GM19351 (cell line): ENCODE results near the gene DLX4.
A peak's percentile ranks its signal among the peaks of the same experiment; 100 is the strongest.

Experiments
- ATAC-seq: cut with Tn5 transposase; IDR thresholded peaks from one replicate; pipeline ENCODE4 v1.9.1; 2021; ENCODE audit warnings: mild to moderate bottlenecking, moderate library complexity; ENCODE audit not compliant: unreplicated experiment

Gene DLX4

DNA sequence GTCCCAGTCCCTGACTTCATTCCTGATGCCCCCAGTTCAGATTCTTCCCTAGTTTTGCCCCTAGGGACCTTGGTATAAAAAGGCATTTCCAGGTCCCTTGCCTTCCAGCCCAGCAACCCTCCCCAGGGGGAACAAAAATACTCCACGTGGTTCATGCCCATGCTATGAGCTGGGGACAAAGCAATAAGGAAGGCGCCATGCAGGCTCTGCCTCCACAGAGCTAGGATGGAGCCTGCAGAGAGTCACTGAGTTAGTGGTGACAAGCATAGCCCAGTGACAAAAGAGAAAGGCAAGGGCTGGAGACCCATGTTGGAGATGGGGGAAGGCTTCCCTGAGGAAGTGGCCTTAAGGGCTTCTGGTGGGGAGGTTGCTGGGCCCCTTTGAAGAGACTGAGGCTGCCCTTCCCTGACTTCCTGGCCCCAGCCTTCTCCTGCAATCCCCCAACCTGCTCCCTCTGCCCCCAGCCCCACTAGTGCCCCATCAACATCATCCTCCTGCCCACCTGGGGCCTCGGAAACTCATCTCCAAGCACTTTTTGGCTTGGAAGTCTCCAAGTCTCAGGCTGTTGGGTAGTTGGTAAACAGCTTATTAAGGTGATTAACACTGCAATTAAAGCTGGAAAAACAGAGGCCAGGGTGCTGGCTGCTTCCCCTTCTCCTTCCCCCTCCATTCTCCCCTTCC, 16.5 kb downstream of the DLX4 start:
- ATAC-seq = no peak

DNA sequence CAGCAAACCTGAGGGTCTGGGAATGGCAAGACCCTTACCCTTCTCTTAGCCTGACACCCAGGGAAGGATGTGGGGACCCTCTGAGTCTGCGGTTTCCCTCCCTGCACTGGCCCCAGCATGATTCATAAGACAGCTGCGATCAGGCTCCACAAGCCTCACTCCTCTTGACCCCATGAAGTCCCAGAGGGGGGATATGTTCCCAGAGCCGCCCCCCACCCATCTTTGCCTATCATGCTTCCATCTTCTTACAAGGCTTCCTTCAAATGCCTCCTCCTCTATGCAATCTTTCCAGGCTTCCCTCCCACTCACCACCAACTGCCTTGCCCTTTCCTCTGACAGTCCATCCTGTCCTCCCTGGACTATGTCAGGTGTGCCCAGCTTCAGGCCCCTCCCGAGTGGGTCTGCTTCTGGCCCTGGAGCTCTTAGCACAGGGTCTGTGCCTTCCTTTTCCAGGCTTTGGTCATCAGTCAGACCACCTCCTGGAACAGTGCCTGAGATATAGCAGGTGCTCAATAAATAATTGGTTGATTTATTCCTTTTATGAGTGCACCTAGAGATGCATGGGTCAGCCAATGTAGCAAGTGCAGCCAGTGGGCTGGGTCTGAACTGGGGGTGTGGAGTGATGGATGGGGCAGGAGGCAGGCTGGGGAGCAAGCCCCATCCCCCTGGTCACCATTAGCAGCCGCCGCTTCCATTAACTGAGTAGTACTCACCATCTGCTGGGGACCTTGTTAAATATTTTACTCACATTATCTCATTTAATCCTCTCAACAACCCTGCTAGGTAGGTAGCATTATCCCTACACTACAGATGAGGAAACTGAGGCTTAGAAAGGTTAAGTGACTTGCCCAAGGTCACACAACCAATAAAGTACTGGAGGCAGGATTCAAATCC, 17.7 kb downstream of the DLX4 start:
- no peak for ATAC-seq

DNA sequence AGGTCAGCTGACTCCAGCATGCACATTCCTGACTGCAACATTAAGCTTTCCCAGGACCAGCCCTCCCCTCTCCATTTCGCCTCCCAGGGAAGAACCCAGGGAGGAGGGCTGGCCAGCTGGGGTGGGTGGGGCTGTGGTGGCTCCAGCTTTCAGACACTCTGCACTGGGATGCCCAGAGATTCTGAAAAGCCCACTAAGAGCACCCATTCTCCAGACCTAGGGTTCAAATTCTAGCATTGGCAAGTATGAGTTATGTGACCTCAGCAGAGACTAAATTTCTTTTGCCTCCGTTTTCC, 18.2 kb downstream of the DLX4 start:
- ATAC-seq = no peak

DNA sequence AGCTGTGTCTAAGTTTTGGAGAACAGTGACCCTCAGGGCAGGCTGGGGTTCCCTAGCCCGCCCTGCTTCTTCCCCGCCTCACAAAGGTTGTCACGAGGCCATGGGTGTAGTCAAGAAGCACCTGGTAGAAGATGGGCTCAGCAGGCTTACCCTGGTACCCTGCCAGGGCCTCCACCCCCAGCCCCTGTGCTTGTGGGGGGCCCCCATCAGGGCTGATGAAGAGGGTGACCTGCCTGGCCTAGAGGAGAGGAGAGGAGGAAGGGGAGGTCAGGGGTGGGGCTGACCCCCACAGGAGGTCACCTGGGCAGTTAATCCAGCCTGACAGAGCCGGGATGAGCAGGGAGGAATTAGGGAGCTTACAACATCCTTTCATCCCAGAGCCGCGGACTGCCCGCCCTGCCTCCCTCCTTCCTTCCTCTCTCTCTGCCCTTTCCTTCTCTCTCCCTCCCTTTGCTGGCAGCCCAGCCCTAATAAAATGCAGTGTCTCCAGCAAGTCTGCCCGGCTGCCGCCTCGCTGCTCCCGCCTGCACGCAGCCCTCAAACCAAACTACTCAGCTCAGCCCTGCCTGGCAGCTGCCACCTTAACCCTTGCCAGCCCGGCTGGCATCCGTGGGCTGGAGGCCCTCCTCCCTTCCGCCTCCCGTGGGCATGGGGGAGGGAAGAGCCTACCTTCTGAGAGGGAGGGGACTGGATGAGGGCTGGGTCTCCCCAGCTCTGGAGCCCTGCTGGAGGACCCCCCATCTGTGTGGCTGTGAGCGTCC, 18.9 kb downstream of the DLX4 start:
- ATAC-seq = no peak

DNA sequence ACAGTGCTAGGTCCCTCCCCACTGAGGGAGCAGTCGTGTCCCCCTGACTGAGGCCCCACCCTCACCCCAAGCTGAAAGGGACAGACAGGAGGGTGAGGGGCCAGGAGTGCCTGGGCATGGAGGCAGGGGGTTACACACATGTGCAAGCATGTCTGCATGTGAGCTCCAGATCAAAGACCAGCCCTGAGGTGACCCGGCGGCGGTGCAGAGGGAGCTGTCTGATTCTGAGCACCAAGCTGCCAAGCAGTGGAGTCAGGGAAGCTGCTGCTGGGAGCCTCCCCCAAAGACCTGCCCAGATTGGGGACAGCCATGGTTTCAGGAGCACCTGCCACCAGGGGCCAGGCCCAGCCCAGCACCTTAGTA, 20.5 kb downstream of the DLX4 start:
- no peak for ATAC-seq

DNA sequence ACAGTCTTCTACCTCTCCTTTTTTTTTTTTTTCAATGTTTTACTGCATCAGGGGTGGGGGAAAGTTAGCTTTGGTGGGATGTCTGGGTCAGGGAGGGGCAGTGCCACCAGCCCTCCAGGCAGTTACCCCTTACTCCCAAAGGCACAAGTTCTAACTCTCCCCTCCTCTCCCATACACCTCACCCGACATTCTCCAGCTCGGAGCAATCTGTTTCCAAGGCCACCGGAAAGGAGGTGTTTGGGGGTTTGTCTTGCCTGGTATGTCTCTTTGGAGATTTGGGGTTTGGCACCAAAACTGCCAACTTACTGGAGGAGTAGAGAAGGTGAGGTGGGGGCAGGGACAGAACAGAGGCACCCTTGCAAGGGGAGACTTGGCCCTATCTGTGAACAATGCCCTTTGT, 21.3 kb downstream of the DLX4 start:
- no peak for ATAC-seq

DNA sequence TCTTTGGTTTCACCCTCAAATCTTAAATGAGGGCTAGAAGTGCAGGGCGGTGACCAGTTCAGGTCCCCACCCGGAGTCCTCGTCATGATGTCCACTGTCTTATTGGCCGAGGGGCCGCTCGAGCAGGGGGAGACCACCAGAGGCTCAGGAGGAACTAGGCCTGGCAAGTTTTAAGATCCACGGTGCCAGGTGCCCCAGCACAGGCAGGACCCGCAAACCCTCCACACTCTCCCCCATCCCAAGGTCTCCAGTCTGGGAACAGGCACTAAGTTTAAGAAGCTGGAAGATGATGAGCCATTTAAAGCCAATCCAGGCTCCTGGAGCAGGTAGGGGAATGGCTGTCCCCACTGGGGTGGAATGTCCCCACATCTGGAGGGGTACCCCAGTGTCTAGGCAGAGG, 21.9 kb downstream of the DLX4 start:
- no peak for ATAC-seq

DNA sequence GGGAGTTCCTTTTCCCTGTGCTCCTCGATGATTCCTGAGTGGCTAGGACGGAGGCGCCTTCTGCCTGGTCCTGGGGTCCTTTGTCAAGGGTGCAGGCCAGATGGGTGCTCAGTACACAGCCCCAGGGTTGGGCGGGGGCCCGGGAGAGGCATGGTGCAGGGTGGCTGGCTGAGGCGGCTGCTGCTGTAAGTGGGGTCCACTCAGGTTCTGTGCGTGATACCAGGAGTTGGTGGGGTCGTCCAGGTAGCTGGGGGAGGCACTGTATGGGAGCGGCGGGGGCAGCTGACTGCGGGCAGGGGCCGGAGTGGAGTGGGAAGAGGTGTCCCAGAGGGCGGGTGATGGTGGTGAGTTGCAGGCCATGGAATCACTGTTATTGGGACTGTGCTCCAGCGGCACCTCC, 22.4 kb downstream of the DLX4 start:
- ATAC-seq = no peak

DNA sequence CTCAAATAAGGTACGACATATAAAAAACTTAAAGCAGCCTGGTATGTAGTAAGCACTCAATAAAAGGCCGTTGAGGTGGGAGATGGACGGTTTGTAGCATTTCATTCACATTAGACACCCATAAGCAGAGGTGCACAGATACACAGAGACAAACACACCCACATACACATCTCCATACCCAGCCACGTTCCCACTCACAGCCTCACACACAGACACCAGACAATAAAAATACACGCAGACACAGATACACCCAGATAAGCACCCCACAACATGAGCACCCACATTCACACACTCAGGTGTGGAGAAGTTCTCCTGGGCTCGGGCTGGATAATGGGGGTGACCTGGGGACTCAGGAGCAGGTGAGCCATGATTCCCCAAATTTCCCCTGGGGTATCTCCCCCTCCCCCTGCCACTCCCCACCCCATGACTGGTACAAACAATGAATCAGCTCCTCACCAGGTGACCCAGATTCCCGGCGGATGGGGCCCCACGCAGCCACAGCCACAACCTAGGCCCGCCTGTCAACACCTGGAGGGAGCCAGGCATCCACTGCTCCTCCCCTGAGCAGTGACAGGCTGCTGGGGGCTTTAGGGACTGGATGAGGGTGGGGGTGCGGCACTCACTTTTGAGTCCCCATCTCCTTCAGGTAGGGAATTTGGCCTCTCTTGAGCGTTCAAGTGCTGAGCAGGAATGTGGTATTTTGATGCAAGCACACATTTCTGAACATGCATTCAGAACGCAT, 23.4 kb downstream of the DLX4 start:
- ATAC-seq = no peak

DNA sequence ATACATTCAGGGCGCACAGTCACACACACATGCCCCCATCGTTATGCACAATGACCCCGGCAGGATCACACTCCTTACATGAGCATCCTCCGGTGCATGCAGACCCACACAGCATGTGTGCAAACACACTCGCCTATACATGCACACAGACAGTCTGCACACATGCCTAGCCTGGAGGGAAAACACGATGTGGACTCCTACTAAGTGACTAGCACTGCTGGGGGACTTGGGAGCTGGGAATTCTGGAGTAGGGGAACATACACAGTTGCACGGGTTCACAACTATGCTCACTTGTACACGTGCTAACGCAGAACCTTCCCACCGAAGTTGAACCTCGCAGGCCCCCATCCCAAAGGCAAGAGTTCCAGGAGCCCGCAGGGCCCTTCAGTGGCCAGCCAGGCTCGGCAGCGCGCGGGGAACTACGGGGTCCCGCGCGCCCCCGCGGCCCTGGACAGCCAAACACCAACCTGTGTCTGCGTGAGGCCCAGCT, 24.0 kb downstream of the DLX4 start:
- no peak for ATAC-seq

DNA sequence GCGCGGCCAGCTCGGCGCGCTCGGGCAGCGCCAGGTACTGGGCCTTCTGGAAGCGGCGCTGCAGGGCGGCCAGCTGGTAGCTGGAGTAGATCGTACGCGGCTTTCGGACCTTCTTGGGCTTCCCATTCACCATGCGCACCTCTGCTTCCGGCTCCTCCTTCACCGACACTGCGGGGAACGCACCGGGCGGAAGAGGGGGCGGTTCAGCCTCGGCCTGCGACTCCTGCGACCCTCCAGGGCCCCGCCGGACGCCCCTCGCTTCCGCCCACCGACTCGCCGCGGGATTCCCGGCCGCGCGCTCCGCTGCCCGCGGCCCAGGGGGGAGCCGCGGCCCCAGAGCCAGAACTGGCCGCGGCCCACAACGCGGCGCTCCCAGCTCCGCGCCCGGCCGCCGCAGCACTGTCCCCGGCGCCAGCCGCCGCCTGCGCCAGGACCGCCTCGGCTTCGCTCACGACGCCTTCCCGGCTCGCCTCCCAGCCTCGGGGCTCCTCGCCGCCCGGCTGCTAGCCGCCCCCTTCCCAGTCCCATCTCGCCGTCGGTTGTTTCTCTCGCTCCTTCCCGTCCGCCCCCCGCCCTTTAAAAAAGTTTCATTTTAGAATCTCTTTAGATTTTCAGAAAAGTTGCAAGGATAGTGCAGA, 24.6 kb downstream of the DLX4 start:
- ATAC-seq = no peak

DNA sequence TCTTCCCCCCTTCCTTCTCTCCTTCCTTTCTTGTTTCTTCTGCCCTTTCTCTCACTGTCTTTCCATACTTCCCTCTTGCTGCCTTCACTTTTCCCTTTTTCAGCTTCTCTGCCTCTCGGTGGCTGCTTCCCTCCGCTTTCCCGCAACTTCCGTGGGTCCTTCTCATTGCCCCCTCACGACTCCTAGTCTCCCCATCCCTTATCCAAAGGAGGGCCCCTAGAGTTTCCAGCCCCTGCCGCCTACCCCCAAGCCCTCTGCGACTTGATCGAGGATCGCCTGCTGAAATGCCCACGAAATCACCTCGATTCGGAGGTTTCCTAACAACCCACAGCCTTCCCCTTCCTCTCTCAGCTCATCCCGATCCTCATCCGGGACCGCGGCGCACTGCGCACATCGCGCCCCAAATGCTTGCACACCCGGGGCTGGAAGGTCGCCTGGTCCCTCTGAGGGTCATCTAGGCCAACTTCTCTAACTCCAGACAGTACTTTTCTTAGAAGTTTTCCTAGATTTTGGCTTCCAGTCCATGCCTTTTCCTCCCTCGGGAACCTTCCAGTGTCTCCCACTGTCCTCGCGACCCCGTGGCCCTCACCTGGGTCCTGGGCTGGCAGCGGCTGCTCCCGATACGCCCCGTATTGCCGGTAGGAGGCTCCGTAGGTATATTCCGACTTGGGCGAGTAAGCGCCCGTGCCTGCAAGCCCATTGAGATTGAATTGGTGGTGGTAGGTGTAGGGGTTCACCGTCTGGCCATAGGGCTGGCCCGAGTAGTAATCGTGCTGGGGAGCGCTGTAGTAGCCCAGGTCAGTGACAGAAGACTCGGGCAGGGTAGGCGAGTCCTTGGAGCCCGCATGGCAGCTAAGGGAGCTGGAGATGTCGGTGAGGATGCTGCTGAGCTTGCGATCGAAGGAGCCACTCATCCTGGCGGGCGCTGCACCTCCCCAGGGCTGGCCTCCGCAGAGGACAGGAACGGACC, 25.4 kb downstream of the DLX4 start:
- ATAC-seq = no peak

DNA sequence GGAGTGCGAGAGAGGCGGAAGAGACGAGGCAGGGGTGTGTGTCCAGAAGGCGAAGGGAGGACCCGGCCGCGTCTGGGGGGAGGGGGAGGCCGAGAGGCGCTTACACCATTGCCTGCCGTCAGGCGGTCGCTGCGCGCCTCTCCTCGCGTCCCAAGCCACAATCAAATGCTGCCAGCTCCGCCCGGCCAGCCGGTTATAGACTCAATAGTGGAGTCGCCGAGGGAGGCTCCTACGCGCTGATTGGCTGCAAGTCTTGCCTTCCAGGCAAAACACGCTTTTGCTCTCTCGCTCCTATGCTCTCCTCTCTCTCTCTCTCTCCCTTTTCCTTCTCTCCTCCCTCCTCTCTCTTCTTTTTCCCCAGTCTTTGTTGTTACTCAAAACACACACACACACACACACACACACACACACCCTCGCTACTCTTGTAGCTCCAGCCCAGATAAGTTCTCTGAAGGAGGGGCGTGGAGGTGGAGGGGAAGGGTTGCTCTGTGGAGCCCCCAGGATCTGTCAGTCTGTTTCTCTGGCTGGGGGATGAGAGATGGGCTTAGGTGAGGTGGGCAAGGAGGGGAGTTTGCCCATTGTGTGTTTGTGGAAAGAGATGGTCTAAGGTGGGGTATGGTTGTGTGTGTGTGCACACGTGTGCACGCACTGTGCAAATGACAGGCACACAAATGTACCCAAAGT, 26.2 kb downstream of the DLX4 start, which contains the start of gene DLX3:
DLX3 (minus strand) TSS at position 170 of the 684 bp plus-strand sequence. CDS start 226 bp downstream, outside the sequence.
- no peak for ATAC-seq

DNA sequence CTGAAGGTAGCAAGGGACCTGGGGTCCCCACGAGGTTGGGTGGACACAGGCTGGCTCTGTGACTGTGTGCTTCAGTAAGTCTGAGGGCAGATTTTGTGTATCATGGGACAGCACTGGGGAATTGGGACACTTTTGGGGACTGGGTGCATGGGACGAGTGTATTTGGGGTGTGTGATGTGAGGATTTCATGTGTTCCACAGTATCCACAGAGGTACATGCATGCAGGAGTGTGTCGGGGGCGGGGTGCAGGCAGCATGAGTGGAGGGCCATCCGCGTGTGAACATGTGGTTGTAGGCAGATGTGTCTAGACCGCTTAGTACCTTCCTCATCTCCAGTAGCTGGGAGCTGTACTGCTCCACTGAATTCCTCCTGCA, 27.1 kb downstream of the DLX4 start:
- ATAC-seq = no peak

DNA sequence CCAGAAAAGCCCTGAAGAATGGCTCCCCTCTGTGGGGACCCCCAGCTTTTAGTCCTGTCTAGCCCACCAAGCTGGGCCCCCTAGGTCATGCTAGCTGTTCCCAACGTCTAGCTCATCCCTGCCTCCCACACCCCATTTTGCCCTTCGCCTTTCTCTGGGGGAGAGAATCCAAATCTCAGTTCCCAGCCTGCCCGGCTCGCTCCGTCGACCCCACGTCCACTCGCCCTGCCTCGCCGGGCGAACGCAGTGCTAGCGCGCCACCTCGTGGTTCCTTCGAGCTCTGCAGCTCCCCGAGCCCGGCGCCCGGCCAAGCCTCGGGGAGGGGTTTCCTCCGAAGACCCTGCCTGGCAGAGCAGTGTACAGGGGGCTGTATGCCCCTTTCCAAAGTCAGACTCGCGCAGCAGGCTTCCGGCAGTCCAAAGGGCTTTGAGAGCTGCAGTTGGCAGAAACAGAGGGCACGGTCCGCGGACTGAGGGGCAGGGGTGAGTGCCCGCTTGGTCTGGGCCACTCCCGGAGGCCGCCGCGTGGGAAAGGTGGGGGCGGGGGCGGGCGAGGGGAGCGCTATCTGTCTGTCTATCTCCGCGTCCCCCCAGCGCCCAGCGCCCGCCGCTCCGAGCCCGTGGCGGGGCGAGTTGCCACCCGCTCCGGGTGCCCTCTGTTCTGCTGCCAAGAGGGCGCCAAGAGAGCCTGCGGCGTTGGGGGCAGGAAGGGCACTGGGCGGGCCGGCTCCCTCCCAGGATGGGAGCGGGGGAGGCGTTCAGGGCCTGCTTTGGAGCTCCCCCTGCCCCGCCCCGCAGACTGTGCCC, 27.7 kb downstream of the DLX4 start:
- ATAC-seq = no peak

DNA sequence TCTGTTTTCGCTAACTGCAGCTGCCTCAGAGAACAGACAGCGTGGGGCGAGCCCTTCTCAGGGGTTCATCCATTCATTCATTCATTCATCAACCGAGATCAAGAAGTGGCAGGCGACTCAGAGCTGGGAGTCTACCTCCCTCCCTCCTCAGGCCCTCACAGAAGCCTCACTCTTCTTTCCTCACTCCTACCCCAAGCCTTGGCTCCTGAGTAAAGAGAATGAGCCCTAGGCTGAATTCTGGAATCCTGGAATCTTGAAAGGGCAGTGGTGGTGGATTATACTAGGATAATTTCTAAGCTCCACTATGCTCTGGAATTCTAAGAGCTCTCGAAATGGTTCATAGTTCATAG, 28.3 kb downstream of the DLX4 start:
- ATAC-seq = no peak

DNA sequence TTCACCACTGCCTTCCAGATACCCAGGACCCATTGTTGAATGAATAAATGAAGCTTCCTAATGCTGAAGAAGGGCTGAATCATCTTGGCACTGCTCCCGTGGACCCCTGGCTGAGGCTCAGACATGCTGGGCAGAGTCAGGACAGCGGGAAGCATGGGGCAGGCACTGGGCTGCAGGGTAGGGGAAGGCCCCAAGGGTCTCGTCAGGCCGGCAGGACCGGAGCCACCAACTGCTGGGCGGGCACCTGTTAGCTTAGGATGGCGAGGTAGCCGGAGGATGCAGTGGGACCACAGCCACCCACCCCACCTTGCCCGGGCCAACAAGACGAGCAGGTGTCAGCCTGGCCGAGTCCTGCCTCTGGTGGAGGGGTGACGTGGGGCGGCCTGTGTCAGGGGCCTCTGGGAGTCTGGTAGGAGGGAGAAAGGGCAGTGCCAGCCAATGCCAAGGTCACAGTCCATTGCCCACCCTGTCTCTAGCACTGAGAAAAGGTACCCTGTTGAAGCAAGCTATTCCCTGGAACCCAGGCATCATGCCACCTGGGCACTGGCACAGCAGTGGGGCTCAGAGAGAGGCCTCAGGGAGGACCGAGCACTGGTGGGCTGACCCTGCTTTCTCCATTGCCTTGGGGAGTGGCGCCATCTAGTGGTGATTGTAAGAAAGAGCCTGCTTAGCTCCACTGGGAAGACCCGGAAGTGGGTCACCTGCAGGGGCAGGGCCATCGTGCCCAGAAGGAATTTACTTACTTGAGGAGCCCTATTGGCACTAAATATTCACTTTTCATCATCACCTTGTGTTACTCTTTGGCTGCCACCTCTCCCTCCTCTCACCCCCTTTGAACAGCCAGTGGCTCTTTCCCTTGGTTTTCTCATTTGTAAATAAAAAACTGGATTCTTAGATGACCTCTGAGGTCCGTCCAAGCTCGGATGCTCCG, 29.0 kb downstream of the DLX4 start:
- ATAC-seq = peak; percentile 65
